RCC 7860 (cell line): Measurements from ENCODE around the gene RPUSD2.
"Not testable (repeated sequence)": the region's sequence is repeated elsewhere in the genome, so short reads cannot be mapped to it uniquely, and the experiment has no call there.

Experiments used
- DNase-seq: peaks from one replicate; pipeline ENCODE4 v3.0.0-alpha.2; 2015; ENCODE audit warnings: low spot score
- FAIRE-seq: peaks from 2 replicates; lab custom pipeline; 2012; peaks lifted over from hg19 to GRCh38; lab: Jason Lieb, UNC

Gene RPUSD2

GRCh38 chr15:40564591-40565332 is 4.3 kb upstream of the RPUSD2 start, which contains the start of gene CCDC32:
CCDC32 (minus strand) TSS chr15:40565042; CDS start chr15:40563015, 2,027 bp downstream.
- FAIRE-seq (peak; percentile 87), DNase-seq (peak; percentile 96)

DNA sequence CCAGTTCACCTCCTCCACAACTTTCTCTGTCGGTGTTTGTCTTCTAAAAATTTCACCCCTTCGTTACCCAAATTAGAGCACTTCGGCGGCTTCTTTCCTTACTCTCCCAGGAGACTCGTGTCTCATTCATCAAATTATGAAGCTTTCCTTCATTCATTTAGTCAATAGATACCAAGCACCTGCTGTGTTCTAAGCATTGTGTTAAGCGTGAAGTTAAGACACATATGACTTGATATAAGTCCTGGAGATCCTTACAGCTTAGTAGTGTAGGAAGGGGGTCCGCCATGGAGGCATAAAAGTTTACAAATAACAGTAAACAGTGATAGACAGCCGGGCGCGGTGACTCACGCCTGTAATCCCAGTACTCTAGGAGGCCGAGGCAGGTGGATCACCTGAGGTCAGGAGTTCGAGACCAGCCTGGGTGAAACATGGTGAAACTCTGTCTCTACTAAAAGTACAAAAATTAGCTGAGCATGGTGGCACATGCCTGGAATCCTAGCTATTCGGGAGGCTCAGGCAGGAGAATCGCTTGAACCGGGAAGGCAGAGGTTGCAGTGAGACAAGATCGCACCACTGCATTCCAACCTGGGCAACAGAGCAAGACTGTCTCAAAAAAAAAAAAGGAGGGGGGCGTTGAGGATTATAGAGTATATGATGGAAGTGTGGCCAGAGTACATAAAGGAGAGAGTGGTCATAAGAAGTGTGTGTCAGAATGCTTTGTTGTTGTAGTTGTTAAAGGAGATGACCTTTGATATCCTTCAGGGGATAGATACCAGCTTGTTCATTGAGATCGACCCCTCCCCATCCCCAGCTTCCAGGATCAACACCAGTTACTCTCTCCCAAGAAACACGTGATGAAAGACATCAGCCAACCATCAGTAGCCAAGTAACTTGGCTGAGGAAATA is 3.5 kb upstream of the RPUSD2 start:
- FAIRE-seq (no peak), DNase-seq (no peak)

DNA sequence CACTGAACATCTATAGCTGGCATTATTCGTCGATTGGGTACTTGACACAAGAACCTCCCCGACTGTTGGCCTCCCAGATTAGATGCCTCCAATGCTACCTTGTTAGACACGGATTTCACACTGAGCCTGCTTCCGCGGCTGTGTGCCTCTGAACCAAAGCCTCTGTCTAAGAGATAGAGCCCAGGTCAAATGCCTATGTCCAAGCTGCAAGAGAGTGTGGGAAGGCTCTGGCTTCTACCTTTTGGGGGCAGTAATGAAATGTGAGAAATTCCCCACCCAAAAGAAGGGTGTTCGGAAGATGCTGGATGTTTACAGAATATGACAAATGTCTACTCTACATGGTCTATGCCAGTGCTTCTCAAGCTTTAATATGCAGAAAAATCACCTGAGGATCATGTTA is 2.0 kb upstream of the RPUSD2 start:
- DNase-seq (no peak), FAIRE-seq (no peak)

DNA sequence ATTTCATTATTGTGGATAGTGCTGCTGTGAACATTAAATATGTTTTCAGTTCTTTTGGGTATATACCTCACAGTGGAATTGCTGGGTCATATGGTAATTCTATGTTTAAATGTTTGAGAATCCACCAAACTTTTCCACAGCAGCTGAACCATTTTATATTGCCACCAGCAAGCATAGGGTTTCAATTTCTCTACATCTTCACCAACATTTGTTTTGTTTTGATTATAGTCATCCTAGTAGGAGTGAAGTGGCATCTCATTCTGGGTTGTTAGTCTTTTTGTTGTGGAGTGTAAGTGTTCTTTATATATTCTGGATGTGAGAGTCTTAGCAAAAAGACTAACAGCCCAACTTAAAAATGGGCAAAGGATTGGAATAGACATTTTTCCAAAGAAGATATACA is 6.0 kb downstream of the RPUSD2 start:
- no peak for FAIRE-seq
- no peak for DNase-seq

DNA sequence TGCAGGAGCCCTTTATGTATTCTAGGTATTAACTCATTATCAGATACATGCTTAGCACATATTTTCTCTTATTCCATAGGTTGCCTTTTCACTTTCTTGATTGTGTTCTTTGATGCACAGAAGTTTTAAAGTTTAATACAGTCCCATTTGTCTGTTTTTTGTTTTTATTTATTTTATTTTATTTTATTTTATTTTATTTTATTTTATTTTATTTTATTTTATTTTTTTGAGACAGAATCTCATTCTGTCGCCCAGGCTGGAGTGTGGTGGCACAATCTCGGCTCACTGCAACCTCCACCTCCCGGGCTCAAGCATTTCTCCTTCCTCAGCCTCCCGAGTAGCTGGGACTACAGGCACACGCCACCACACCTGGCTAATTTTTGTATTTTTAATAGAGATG is 7.8 kb downstream of the RPUSD2 start:
- not testable (repeated sequence) for DNase-seq, FAIRE-seq

DNA sequence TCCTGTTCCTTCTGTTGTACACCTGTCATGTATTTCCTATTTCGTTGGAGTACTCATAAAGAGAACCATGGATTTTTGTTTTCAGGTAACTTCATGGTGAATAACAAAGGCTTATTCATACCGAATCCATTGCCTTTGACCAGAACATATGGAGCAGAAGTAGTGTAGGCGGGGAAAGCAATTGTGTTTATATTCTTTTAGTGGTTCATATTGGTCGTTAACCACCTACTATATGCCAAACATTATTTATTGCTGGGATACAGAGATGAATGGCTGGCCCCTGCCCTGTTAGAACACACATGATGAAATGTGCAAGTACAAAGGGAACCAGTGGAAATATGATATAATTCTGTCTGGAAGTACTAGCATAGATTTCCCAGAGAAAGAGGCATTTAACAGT is 9.8 kb downstream of the RPUSD2 start:
- DNase-seq (no peak), FAIRE-seq (no peak)

GRCh38 chr15:40581796-40582195 is 12.7 kb downstream of the RPUSD2 start:
- not testable (repeated sequence) for DNase-seq, FAIRE-seq

DNA sequence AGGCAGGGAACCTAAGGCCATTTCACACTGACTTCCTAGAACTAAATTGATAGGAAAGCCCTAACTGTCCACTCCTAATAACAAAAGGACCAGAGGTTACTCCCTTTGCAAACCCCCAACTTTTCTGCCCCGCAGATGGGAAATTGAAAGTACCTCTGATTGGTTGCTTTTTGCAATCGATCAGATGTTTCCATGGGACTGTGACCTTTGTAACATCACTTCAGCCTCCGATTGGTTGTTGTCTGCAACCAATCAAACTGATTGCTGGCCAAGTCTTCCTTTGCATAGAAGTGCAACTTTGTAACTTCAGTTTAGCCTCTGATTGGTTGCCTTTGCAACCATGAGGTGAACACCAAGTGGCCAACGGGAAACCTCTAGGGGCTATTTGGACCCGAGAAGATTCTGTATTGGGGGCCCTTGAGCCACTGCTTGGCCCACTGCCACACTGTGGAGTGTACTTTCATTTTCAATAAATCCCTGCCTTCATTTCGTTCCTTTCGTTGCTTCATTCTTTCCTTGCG is 13.7 kb downstream of the RPUSD2 start:
- DNase-seq (no peak), FAIRE-seq (no peak)

- FAIRE-seq (no peak), DNase-seq (no peak)
Observed at GRCh38 chr15:40584191-40584590, 15.1 kb downstream of the RPUSD2 start.

GRCh38 chr15:40590667-40591050 is 21.6 kb downstream of the RPUSD2 start:
- DNase-seq (no peak), FAIRE-seq (no peak)

- DNase-seq, result no peak
- no peak for FAIRE-seq
Observed at GRCh38 chr15:40591389-40591788, 22.3 kb downstream of the RPUSD2 start.

DNA sequence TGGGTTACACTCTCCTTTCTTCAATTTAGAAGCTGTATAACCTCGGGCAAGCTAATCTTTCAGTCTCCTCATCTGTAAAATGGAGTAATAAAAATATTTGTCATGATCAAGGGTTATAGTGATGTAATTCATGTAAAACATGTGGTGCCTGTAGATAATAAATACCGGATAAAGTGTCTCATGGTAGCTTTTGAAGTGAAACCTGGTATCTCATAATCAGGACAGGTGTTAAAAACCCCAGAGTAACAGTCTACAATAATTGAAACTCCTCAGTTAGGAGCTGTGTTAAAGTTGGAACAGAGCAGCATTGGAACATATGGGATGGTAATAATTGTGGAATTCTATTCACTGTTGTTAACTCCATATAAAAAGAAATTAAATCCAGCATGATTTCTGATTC is 24.1 kb downstream of the RPUSD2 start:
- DNase-seq, result no peak
- FAIRE-seq, result no peak

DNA sequence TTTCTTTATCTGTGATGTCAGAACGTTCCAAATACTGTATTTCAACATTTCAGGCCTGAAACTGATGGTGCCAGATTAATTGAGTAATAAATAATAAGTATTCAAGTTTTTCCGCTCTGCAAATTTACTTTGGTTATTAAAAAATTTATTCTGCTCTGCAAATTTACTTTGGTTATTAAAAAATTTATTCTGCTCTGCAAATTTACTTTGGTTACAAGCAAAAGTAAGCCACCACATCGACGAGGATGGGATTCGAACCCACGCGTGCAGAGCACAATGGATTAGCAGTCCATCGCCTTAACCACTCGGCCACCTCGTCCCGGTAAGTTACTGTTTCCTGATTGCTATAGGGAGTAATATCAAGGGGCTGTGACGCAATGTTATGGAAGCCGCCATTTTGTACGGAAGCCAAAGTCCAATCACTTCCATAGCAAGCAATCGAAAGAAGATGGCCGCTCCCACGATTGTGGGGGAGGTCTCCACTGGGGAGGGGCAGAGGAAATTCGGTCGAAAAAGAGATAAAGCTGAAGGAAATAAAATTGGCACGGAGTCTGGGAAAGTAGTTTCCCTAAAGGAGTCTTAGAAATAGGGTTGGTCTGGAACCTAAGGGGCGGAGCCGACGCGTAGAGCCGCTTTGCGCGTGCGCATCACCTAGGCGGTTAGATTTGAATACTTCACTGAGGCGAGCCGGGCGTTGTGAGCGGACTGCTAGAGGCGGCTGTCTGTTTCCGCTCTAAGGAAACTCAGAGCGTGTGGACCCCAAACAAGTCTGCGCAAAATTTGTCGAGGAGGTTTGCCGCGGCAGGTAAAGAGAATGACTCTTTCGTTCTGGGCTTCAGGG is 24.7 kb downstream of the RPUSD2 start, which contains the start of gene KNL1:
TSS of gene KNL1 (plus strand) at position 662 of the 841 bp plus-strand sequence. CDS start 8,683 bp downstream, outside the sequence.
- DNase-seq, result peak; percentile 87
- no peak for FAIRE-seq

DNA sequence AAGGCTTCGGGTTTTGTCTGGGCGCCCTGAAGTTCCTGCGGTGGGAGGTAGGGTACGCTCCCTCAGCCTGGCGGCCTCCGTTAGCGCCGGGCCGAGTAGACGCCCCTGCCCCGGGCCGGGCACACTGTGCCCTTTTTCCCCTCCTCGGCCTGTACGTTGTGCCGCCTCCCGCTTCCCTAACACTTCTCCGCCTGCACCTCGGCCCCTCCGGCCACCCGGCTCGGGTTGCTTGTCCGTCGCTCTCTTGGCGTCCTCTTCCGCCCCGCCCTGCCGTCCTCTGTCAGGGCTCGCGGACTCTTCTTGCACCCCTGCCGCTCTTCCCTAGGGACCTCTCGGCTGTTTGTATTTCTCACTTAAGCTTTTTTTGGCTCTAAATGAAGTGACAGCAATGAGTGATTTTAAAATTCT is 25.3 kb downstream of the RPUSD2 start:
- FAIRE-seq, result no peak
- peak; percentile 50 for DNase-seq

DNA sequence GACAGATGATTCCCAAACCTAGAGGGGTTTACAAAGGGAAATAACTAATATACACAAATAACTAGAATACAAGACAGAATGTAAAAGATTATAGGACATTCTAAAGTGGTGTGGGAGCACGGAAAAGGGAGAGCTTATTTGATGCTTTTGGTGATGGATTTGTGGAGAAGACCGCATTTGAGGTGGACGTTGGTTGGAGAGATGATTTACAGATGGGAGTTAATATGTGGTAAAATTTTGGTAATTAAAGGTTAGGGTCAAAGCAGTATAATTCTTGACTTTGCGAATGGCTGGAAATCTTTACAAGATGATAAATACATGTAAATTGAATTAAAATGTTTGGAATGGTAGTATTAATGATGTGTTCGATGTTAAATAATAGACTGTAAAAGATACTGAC is 26.1 kb downstream of the RPUSD2 start:
- no peak for DNase-seq
- no peak for FAIRE-seq

DNA sequence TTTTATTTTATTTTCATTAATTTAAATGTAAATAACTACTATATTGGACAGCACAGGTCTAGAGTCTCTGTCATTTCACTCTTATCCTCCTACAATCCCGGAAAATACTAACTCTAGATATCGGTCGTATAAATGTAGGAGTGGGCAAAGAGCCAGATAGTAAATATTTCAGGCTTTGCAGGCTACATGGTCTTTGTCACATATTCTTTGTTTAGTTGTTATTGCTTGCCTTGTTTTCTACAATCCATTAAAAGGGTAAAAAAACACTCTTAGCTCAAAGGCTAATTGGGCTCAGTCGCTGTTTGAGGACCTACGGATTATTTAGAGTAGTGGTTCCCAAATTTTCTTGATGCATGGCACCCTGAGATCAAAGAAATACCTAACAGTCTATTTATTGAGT is 26.7 kb downstream of the RPUSD2 start:
- DNase-seq, result no peak
- FAIRE-seq, result no peak

DNA sequence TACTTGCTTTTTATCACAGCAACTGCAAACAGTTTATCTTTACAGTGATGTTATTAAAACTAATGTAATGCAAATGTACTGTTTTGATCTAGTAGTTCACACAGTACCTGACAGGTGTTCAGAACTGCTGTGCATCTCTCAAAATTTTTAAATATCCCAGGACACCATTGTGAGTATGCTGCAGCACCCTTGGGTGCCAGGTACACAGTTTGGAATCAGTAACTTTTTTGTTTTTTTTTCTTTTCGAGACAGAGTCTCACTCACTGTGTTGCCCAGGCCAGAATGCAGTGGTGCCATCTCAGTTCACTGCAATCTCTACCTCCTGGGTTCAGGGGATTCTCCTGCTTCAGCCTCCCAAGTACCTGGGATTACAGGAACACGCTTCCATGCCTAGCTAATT is 27.9 kb downstream of the RPUSD2 start:
- FAIRE-seq (no peak), DNase-seq (no peak)

GRCh38 chr15:40598126-40598525 is 29.0 kb downstream of the RPUSD2 start:
- DNase-seq, result no peak
- FAIRE-seq, result no peak

- FAIRE-seq (no peak), DNase-seq (no peak)
Observed at GRCh38 chr15:40598672-40599071, 29.6 kb downstream of the RPUSD2 start.

DNA sequence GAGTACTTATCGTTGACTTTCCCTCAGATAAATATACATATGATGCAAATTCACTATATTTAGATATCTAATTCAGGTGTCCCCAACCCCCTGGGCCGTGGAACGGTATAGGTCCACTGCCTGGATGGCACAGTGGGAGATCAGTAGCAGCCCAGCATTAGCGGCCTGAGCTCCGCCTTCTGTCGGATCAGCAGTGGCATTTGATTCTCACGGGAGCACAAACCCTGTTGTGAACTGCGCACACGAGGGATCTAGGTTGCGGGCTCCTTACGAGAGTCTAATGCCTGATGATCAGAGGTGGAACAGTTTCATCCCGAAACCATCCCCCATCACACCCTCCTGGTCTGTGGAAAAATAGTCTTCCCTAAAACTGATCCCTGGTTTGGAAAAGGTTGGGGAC is 31.9 kb downstream of the RPUSD2 start:
- FAIRE-seq (no peak), DNase-seq (no peak)

- DNase-seq, result no peak
- FAIRE-seq, result no peak
Observed at GRCh38 chr15:40603935-40604334, 34.8 kb downstream of the RPUSD2 start.
